Measurements from ENCODE around the gene WSCD2.

DNA sequence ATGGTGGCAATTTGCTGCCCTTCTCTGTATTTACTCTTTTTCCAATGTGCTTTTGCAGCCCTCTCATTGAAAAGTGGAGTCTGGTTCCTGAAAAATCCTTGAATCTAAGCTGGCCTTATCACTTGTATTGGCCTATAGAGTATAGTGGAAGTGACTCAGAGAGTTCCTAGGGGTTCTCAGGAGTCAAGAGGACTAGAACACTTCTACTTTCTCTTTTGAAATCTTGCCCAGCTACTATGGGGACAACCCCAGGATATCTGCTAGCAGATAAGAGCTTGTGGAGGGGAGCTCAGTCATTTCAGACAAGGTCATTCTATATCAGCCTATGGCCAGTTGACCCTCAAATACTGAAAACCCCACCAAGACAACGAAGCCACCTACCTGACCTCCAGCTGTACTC, 26.7 kb upstream of the WSCD2 start:
- TF ChIP-seq, protein P1, sequence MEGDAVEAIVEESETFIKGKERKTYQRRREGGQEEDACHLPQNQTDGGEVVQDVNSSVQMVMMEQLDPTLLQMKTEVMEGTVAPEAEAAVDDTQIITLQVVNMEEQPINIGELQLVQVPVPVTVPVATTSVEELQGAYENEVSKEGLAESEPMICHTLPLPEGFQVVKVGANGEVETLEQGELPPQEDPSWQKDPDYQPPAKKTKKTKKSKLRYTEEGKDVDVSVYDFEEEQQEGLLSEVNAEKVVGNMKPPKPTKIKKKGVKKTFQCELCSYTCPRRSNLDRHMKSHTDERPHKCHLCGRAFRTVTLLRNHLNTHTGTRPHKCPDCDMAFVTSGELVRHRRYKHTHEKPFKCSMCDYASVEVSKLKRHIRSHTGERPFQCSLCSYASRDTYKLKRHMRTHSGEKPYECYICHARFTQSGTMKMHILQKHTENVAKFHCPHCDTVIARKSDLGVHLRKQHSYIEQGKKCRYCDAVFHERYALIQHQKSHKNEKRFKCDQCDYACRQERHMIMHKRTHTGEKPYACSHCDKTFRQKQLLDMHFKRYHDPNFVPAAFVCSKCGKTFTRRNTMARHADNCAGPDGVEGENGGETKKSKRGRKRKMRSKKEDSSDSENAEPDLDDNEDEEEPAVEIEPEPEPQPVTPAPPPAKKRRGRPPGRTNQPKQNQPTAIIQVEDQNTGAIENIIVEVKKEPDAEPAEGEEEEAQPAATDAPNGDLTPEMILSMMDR (conservative IDR thresholded peaks at IDR 0.05): no peak
- TF ChIP-seq ZFX (IDR thresholded peaks at IDR 0.05): no peak

All from C4-2B (cell line).